Measurements from ENCODE around the gene ZMIZ1. TPM values are rescaled to one million over a fixed set of nuclear protein-coding genes. Genes with fewer than 3 reads are reported as not detected.

Gene ZMIZ1
- total RNA-seq, 1 donor from 2014 or later: 85.2 TPM

DNA sequence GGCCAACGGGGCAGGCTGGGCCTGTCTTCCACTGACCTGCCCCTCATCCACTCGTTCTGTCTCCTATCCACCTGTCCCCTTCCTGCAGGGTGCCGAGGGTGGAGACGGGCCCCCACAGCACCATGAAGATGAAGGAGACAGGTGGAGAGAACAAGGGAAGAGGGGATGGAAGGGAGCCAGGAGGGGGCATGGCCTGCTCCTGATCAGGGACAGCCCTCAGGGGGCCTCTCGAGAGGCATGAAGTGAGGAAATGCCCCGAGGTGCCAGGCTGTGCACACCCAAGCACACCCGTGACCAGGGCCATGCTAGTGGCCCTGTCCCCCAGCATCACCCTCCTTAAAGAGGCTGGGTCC, 111.2 kb downstream of the ZMIZ1 start:
- no peak for TF ChIP-seq CTCF (IDR thresholded peaks at IDR 0.05; ENCODE audit: unreplicated experiment)

GRCh38 chr10:79180414-79181221, 111.9 kb downstream of the ZMIZ1 start:
- TF ChIP-seq CTCF (IDR thresholded peaks at IDR 0.05; ENCODE audit: unreplicated experiment): no peak
- H3K27ac Mint-ChIP-seq: peak overlapping the region; percentile 49
- H3K27me3 Mint-ChIP-seq: no peaks in the 10 kb centered on the region
- no peak for DNase-seq (ENCODE audit: low spot score, unreplicated experiment)
- H3K9me3 Mint-ChIP-seq (ENCODE audit: low read depth): no peaks in the 10 kb centered on the region
- H3K4me1 Mint-ChIP-seq (ENCODE audit: low read depth): peaks cover 50% of the 10 kb centered on the region
- no peak overlapping the region for H3K4me3 Mint-ChIP-seq (ENCODE audit: low read depth)
- H3K36me3 Mint-ChIP-seq (ENCODE audit: insufficient read depth): no peaks in the 10 kb centered on the region

More for the DNA sequence above, 111.2 kb downstream of the ZMIZ1 start:
- no peaks in the 10 kb centered on the region for H3K9me3 Mint-ChIP-seq (ENCODE audit: low read depth)
- H3K36me3 Mint-ChIP-seq (ENCODE audit: insufficient read depth): no peaks in the 10 kb centered on the region
- H3K27ac Mint-ChIP-seq: no peak overlapping the region
- H3K4me3 Mint-ChIP-seq (ENCODE audit: low read depth): no peak overlapping the region
- peaks cover 43% of the 10 kb centered on the region for H3K4me1 Mint-ChIP-seq (ENCODE audit: low read depth)
- no peaks in the 10 kb centered on the region for H3K27me3 Mint-ChIP-seq
- no peak for DNase-seq (ENCODE audit: low spot score, unreplicated experiment)

- TF ChIP-seq CTCF (IDR thresholded peaks at IDR 0.05; ENCODE audit: unreplicated experiment): no peak
- no peak for DNase-seq (ENCODE audit: low spot score, unreplicated experiment)
- Mint-ChIP-seq H3K27me3 (no peaks in the 10 kb centered on the region), H3K27ac (no peak overlapping the region), H3K36me3 (ENCODE audit: insufficient read depth) (no peaks in the 10 kb centered on the region), H3K4me3 (ENCODE audit: low read depth) (no peak overlapping the region), H3K9me3 (ENCODE audit: low read depth) (no peaks in the 10 kb centered on the region), H3K4me1 (ENCODE audit: low read depth) (peaks cover 53% of the 10 kb centered on the region)
Observed at GRCh38 chr10:79181227-79181626, 112.5 kb downstream of the ZMIZ1 start.

DNA sequence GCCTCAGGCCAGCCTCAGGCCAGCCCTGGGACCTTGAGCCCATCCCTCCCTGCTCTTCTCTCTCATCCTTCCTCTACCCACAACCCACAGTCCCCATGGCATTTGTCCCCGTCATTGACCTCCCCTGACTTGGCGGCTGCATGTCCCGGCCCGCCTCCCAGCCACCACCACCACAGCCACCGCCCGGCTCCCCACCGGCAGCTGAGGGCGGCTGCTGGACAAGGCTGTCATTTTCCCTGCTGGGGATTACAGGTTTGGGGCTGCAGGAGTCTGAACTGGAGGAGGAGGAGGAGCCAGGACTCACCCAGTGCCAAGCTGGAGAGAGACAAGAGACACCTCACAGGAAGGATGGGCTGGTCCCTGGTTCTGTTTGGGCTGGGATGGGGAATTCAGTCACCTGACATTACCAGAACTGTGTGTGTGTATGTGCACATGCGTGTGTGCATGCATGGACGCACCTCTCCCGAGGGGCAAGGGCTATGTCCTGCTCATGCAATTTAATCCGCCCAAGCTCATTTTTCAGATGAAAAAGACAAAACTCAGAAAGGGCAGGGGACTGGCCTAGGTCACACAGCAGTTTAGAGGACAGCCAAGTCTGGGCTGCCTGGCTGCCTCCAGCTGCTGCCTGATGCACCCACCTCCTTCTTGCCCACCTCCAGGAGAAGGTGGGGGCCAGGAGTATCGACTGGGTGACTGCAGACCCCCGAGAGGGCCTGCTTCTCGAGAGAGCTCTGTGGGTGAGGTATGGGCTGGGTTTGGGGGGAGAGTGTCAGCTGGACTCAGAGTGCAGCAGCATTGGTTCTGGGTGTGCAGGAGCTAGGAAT, 113.1 kb downstream of the ZMIZ1 start:
- no peak for TF ChIP-seq CTCF (IDR thresholded peaks at IDR 0.05; ENCODE audit: unreplicated experiment)
- Mint-ChIP-seq H3K4me3 (ENCODE audit: low read depth) (no peak overlapping the region), H3K27ac (peak overlapping the region; percentile 69), H3K9me3 (ENCODE audit: low read depth) (no peaks in the 10 kb centered on the region), H3K27me3 (no peaks in the 10 kb centered on the region), H3K36me3 (ENCODE audit: insufficient read depth) (no peaks in the 10 kb centered on the region), H3K4me1 (ENCODE audit: low read depth) (peaks cover 56% of the 10 kb centered on the region)
- no peak for DNase-seq (ENCODE audit: low spot score, unreplicated experiment)

DNA sequence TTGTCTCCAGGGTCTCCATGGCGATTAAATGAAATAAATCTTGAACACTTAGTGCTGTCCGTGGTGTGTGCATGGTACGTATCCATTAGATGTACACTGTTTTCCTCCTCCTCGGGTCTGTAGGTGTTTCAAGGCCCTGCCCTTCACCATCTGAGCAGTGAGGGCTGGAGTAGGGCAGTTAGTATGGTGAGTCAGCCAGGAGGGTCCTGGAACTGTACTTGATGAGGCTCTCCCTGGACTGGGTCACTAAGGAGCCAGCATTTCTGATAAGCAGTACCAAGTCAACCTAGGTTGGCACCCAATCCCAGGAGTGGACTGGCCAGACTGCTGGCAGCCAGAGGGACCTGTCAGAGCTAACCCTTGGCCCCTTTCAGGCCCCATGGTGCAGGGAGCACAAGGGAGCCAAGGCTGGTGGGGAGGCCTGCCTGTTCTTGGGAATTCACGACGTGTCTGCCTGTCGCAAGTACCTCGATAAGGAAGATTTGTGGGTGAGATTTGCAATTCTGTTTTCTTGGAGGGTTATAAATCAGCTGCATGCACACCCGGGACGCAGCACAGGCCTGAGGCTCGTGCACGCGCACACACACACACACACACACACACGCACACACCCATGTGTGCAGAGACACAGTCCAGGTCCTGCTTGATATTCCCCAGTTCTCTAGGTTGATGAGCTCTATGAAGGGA, 114.2 kb downstream of the ZMIZ1 start:
- Mint-ChIP-seq H3K36me3 (ENCODE audit: insufficient read depth) (no peaks in the 10 kb centered on the region), H3K9me3 (ENCODE audit: low read depth) (no peaks in the 10 kb centered on the region), H3K4me3 (ENCODE audit: low read depth) (no peak overlapping the region), H3K27me3 (no peaks in the 10 kb centered on the region), H3K27ac (no peak overlapping the region), H3K4me1 (ENCODE audit: low read depth) (peaks cover 51% of the 10 kb centered on the region)
- TF ChIP-seq CTCF (IDR thresholded peaks at IDR 0.05; ENCODE audit: unreplicated experiment): no peak
- no peak for DNase-seq (ENCODE audit: low spot score, unreplicated experiment)
